SK-N-SH treated with all-trans-retinoic acid at 6 μM for 48 hours (cell line): Measurements from ENCODE around the gene PLVAP.

Experiments
- ARNTL ChIP-seq: fragments of 450-650 bp; formaldehyde crosslinking; IDR thresholded peaks from 2 replicates; pipeline ENCODE4 v1.5.0; 2020; ENCODE audit warnings: low read depth, mild to moderate bottlenecking, moderate library complexity, borderline replicate concordance
- OSR1 ChIP-seq: fragments of 250-450 bp; sonication (Bioruptor Pico); IDR thresholded peaks from 2 replicates; pipeline ENCODE4 v1.8.0; 2022; ENCODE audit warnings: moderate library complexity, mild to moderate bottlenecking, inconsistent platforms
- PPARA ChIP-seq: fragments of 250-450 bp; sonication (Bioruptor Pico); IDR thresholded peaks from 2 replicates; pipeline ENCODE4 v1.5.0; 2020; ENCODE audit warnings: mild to moderate bottlenecking, borderline replicate concordance
- RARB ChIP-seq: fragments of 250-450 bp; sonication (Bioruptor Pico); IDR thresholded peaks from 2 replicates; pipeline ENCODE4 v1.8.0; 2021; ENCODE audit warnings: mild to moderate bottlenecking, moderate library complexity
- TCF4 ChIP-seq: fragments of 250-450 bp; sonication (Bioruptor Pico); IDR thresholded peaks from 2 replicates; pipeline ENCODE4 v1.8.0; 2021; ENCODE audit warnings: mild to moderate bottlenecking, moderate library complexity, borderline replicate concordance
- TF ChIP-seq, protein P1 (sequence below): fragments of 250-450 bp; sonication (Bioruptor Pico); IDR thresholded peaks from 2 replicates; pipeline ENCODE4 v1.5.1; 2020; ENCODE audit warnings: low read depth, mild to moderate bottlenecking, moderate library complexity
- TF ChIP-seq, protein P2 (sequence below): fragments of 250-450 bp; sonication (Bioruptor Pico); IDR thresholded peaks from 2 replicates; pipeline ENCODE4 v1.8.0; 2020; ENCODE audit warnings: mild to moderate bottlenecking, moderate library complexity, borderline replicate concordance

DNA sequence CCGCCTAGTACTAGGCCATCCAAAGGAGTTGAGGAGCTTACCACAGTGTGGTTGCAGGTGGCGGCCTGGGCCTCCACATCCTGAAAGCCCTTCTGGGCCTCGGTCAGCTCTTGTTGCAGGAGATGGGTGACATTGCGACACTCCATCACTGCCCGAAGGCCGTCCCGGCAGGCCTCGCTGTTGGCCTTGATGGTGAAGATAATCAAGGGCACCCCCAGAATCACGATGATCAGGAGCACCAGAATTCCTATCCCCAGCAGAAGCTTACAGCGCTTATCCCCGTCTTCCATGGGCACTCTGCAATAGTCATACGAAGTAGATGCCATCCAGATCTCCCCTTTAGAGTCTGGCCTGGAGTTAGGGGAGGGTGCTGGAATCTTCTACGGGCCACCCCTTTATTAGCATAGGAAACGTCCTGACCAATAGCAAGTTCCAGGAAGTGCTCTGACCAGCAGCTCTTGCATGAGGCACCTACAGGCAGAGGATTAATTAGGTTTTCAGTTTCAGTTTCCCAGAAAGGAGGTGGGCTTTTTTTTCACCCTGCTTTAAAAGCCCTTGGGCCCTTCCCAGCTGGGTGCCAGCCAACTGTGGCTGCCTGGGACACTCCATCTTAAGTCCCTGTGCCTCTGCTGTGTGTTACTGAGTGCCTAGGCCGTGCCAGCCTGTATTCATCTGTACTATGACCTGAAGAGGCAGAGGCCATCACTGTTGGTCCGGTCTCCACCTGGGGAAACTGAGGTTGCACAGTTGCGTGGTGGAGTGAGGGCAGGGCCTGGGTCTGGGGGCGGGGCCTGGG is 28.3 kb upstream of the PLVAP start, which contains the start of gene BST2:
- TF ChIP-seq OSR1 = no peak
- TF ChIP-seq, protein P1, sequence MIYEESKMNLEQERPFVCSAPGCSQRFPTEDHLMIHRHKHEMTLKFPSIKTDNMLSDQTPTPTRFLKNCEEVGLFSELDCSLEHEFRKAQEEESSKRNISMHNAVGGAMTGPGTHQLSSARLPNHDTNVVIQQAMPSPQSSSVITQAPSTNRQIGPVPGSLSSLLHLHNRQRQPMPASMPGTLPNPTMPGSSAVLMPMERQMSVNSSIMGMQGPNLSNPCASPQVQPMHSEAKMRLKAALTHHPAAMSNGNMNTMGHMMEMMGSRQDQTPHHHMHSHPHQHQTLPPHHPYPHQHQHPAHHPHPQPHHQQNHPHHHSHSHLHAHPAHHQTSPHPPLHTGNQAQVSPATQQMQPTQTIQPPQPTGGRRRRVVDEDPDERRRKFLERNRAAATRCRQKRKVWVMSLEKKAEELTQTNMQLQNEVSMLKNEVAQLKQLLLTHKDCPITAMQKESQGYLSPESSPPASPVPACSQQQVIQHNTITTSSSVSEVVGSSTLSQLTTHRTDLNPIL (CRISPR knock-in tag) = no peak
- no peak for TF ChIP-seq TCF4 (CRISPR knock-in tag)
- no peak for TF ChIP-seq ARNTL (CRISPR knock-in tag)
- TF ChIP-seq PPARA = no peak
- TF ChIP-seq, protein P2, sequence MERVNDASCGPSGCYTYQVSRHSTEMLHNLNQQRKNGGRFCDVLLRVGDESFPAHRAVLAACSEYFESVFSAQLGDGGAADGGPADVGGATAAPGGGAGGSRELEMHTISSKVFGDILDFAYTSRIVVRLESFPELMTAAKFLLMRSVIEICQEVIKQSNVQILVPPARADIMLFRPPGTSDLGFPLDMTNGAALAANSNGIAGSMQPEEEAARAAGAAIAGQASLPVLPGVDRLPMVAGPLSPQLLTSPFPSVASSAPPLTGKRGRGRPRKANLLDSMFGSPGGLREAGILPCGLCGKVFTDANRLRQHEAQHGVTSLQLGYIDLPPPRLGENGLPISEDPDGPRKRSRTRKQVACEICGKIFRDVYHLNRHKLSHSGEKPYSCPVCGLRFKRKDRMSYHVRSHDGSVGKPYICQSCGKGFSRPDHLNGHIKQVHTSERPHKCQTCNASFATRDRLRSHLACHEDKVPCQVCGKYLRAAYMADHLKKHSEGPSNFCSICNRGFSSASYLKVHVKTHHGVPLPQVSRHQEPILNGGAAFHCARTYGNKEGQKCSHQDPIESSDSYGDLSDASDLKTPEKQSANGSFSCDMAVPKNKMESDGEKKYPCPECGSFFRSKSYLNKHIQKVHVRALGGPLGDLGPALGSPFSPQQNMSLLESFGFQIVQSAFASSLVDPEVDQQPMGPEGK (CRISPR knock-in tag) = no peak
- TF ChIP-seq RARB = no peak
